GM23338 (cell line): ENCODE measurements around the gene P2RX7. TPM values are rescaled to one million over a fixed set of nuclear protein-coding genes. Genes with fewer than 3 reads are reported as not detected.

Experiments
- ATAC-seq: fragments of 200-7000 bp; cut with Tn5 transposase; 3 replicates; pipeline ENCODE4 v1.9.1; 2020
- DNase-seq: peaks from one replicate; pipeline ENCODE4 v3.0.0-alpha.2; 2015; ENCODE audit warnings: low spot score
- H2AFZ ChIP-seq: fragments of 200-600 bp; sonication (generic); 2 replicates; pipeline ENCODE4 v1.8.0; 2016; ENCODE audit warnings: antibody characterized with exemption, mild to moderate bottlenecking, moderate library complexity
- H3F3A ChIP-seq: fragments of 200-600 bp; sonication (generic); replicated peaks from 2 replicates; pipeline ENCODE4 v1.8.0; 2017; ENCODE audit warnings: antibody characterized with exemption, mixed run types, low read depth
- H3K27ac ChIP-seq: fragments of 200-600 bp; sonication (generic); 2 replicates; pipeline ENCODE4 v1.6.1; 2016; ENCODE audit warnings: low read depth
- H3K27me3 ChIP-seq: fragments of 200-600 bp; sonication (generic); 2 replicates; pipeline ENCODE4 v1.8.0; 2016; ENCODE audit warnings: mild to moderate bottlenecking, mixed run types, moderate library complexity; ENCODE audit not compliant: insufficient read depth
- H3K36me3 ChIP-seq: fragments of 200-600 bp; sonication (generic); 2 replicates; pipeline ENCODE4 v1.8.0; 2016; ENCODE audit warnings: mild to moderate bottlenecking; ENCODE audit not compliant: insufficient read depth
- H3K4me1 ChIP-seq: fragments of 200-600 bp; sonication (generic); 2 replicates; pipeline ENCODE4 v1.8.0; 2016; ENCODE audit warnings: mild to moderate bottlenecking, moderate library complexity; ENCODE audit not compliant: insufficient read depth
- H3K4me2 ChIP-seq: fragments of 200-600 bp; sonication (generic); 2 replicates; pipeline ENCODE4 v1.7.1; 2017; ENCODE audit warnings: mixed run types
- H3K4me3 ChIP-seq: fragments of 200-600 bp; sonication (generic); 2 replicates; pipeline ENCODE4 v1.6.1; 2016; ENCODE audit warnings: mixed run types
- H3K79me2 ChIP-seq: fragments of 200-600 bp; sonication (generic); replicated peaks from 2 replicates; pipeline ENCODE4 v1.8.0; 2017; ENCODE audit warnings: mild to moderate bottlenecking; ENCODE audit not compliant: insufficient read depth
- H3K9me2 ChIP-seq: fragments of 200-600 bp; sonication (generic); 2 replicates; pipeline ENCODE4 v1.8.0; 2017; ENCODE audit not compliant: insufficient read depth
- H4K20me1 ChIP-seq: fragments of 200-600 bp; sonication (generic); replicated peaks from 2 replicates; pipeline ENCODE4 v1.8.0; 2017; ENCODE audit warnings: mild to moderate bottlenecking; ENCODE audit not compliant: insufficient read depth
- H3K27ac Mint-ChIP-seq: 2 replicates; pipeline ENCODE4 v1.8.0; 2020; ENCODE audit warnings: inconsistent platforms, mild to moderate bottlenecking, moderate library complexity, mixed read lengths
- H3K27me3 Mint-ChIP-seq: 3 replicates; pipeline ENCODE4 v1.8.0; 2022; ENCODE audit warnings: low read depth, mild to moderate bottlenecking, moderate library complexity, mixed read lengths, inconsistent platforms; ENCODE audit not compliant: insufficient read depth, poor library complexity
- H3K36me3 Mint-ChIP-seq: 3 replicates; pipeline ENCODE4 v1.8.0; 2021; ENCODE audit warnings: low read depth, mild to moderate bottlenecking, inconsistent platforms, moderate library complexity, mixed read lengths
- H3K4me1 Mint-ChIP-seq: 3 replicates; pipeline ENCODE4 v1.8.0; 2020; ENCODE audit warnings: mild to moderate bottlenecking, inconsistent platforms, mixed read lengths
- H3K4me3 Mint-ChIP-seq: 3 replicates; pipeline ENCODE4 v1.8.0; 2021; ENCODE audit warnings: moderate library complexity, mild to moderate bottlenecking, inconsistent platforms, mixed read lengths
- H3K9me3 Mint-ChIP-seq: 3 replicates; pipeline ENCODE4 v1.8.0; 2020; ENCODE audit warnings: moderate library complexity, mild to moderate bottlenecking, inconsistent platforms, mixed read lengths
- CREB1 ChIP-seq: fragments of 250-450 bp; sonication (Bioruptor Pico); IDR thresholded peaks from 2 replicates; pipeline ENCODE4 v1.5.0; 2020; ENCODE audit warnings: low read depth, mild to moderate bottlenecking, moderate library complexity
- EZH2 ChIP-seq: fragments of 200-600 bp; sonication (generic); IDR thresholded peaks from one replicate; pipeline ENCODE4 v1.8.0; 2017; ENCODE audit warnings: antibody characterized with exemption, mild to moderate bottlenecking, low read depth; ENCODE audit not compliant: unreplicated experiment
- EZH2phosphoT487 ChIP-seq: fragments of 200-600 bp; sonication (generic); IDR thresholded peaks from one replicate; pipeline ENCODE4 v1.8.1; 2018; ENCODE audit warnings: antibody characterized with exemption; ENCODE audit not compliant: unreplicated experiment
- JUNB ChIP-seq: IDR thresholded peaks from one replicate; pipeline ENCODE4 v1.6.1; 2016; ENCODE audit warnings: antibody characterized with exemption; ENCODE audit not compliant: unreplicated experiment
- NANOG ChIP-seq: IDR thresholded peaks from 2 replicates; pipeline ENCODE4 v1.6.1; 2016; ENCODE audit warnings: antibody characterized with exemption, borderline replicate concordance
- POLR2AphosphoS5 ChIP-seq: IDR thresholded peaks from 2 replicates; pipeline ENCODE4 v1.6.1; 2016; ENCODE audit warnings: antibody characterized with exemption, low read depth
- REST ChIP-seq: IDR thresholded peaks from one replicate; pipeline ENCODE4 v1.6.1; 2018; ENCODE audit warnings: antibody characterized with exemption; ENCODE audit not compliant: unreplicated experiment
- STAT1 ChIP-seq: IDR thresholded peaks from one replicate; pipeline ENCODE4 v1.6.1; 2016; ENCODE audit warnings: antibody characterized with exemption; ENCODE audit not compliant: unreplicated experiment
- ZNF114 ChIP-seq: fragments of 250-450 bp; sonication (Bioruptor Pico); IDR thresholded peaks from 2 replicates; pipeline ENCODE4 v1.5.0; 2020; ENCODE audit warnings: mild to moderate bottlenecking, moderate library complexity
- ZNF331 ChIP-seq: fragments of 250-450 bp; sonication (Bioruptor Pico); IDR thresholded peaks from 2 replicates; pipeline ENCODE4 v1.5.0; 2020; ENCODE audit warnings: low read depth, mild to moderate bottlenecking, moderate library complexity
- polyA plus RNA-seq: library from polyadenylated mRNA; unstranded; fragments of >200 nt; fragmentation: Nextera tagmentation; extraction: Ambion mirVana; gene quantifications from 2 replicates; pipeline ENCODE4 v1.2.1, GENCODE V29; 2016
- total RNA-seq: library from RNA; depleted of rRNA; stranded (reverse); fragments of >200 nt; shearing (Covaris generic); gene quantifications from 2 replicates; pipeline ENCODE4 v1.2.3, GENCODE V29; 2014
- TF ChIP-seq, protein P1 (sequence below), 2 experiments: fragments of 200-600 bp in 1 of 2; sonication (generic) in 1 of 2; conservative IDR thresholded peaks; 2 replicates each; pipeline versions ENCODE4 v1.5.1 to v1.6.1; 2016 to 2017; ENCODE audit warnings: antibody characterized with exemption in 2 of 2, low read depth in 2 of 2, mild to moderate bottlenecking in 2 of 2, moderate library complexity in 1 of 2
- TF ChIP-seq, protein P2 (sequence below): IDR thresholded peaks from 2 replicates; pipeline ENCODE4 v1.6.1; 2016; ENCODE audit warnings: antibody characterized with exemption
- TF ChIP-seq, protein P3 (sequence below): fragments of 250-450 bp; sonication (Bioruptor Pico); IDR thresholded peaks from 2 replicates; pipeline ENCODE4 v1.5.0; 2020; ENCODE audit warnings: mild to moderate bottlenecking, moderate library complexity

P2RX7 gene
- total and polyA plus RNA-seq, 2 experiments from 2014 or later: 0.24 to 0.48 TPM

- no peak for DNase-seq
- Mint-ChIP-seq H3K27me3 (peaks cover 13% of the 10 kb centered on the region), H3K36me3 (no peaks in the 10 kb centered on the region)
These were observed 39.2 kb upstream of the P2RX7 start for GRCh38 chr12:121093487-121093891.

More at GRCh38 chr12:121093487-121093891, 39.2 kb upstream of the P2RX7 start:
- Histone ChIP-seq H3F3A (no peaks in the 10 kb centered on the region), H3K4me3 (no peak overlapping the region), H4K20me1 (no peaks in the 10 kb centered on the region), H3K27me3 (peaks cover 16% of the 10 kb centered on the region), H2AFZ (no peak overlapping the region), H3K36me3 (no peaks in the 10 kb centered on the region), H3K4me1 (no peaks in the 10 kb centered on the region), H3K79me2 (no peaks in the 10 kb centered on the region), H3K4me2 (no peak overlapping the region), H3K9me2 (no peaks in the 10 kb centered on the region), H3K27ac (no peak overlapping the region)
- Mint-ChIP-seq H3K9me3 (peaks cover 6% of the 10 kb centered on the region; the same call in 2 of the 3 replicates), H3K4me1 (peaks cover 13% of the 10 kb centered on the region), H3K4me3 (no peak overlapping the region), H3K27ac (no peak overlapping the region)
- no peak for ATAC-seq
- TF ChIP-seq JUNB (no peak), REST (no peak), ZNF331 (CRISPR knock-in tag) (no peak), NANOG (no peak), STAT1 (no peak), CREB1 (CRISPR knock-in tag) (no peak), ZNF114 (CRISPR knock-in tag) (no peak), POLR2AphosphoS5 (no peak), EZH2 (no peak), EZH2phosphoT487 (no peak)
- TF ChIP-seq, protein P1, sequence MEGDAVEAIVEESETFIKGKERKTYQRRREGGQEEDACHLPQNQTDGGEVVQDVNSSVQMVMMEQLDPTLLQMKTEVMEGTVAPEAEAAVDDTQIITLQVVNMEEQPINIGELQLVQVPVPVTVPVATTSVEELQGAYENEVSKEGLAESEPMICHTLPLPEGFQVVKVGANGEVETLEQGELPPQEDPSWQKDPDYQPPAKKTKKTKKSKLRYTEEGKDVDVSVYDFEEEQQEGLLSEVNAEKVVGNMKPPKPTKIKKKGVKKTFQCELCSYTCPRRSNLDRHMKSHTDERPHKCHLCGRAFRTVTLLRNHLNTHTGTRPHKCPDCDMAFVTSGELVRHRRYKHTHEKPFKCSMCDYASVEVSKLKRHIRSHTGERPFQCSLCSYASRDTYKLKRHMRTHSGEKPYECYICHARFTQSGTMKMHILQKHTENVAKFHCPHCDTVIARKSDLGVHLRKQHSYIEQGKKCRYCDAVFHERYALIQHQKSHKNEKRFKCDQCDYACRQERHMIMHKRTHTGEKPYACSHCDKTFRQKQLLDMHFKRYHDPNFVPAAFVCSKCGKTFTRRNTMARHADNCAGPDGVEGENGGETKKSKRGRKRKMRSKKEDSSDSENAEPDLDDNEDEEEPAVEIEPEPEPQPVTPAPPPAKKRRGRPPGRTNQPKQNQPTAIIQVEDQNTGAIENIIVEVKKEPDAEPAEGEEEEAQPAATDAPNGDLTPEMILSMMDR (conservative IDR thresholded peaks at IDR 0.05; ENCODE audit: low read depth in 2 of 2): no peak
- TF ChIP-seq, protein P2, sequence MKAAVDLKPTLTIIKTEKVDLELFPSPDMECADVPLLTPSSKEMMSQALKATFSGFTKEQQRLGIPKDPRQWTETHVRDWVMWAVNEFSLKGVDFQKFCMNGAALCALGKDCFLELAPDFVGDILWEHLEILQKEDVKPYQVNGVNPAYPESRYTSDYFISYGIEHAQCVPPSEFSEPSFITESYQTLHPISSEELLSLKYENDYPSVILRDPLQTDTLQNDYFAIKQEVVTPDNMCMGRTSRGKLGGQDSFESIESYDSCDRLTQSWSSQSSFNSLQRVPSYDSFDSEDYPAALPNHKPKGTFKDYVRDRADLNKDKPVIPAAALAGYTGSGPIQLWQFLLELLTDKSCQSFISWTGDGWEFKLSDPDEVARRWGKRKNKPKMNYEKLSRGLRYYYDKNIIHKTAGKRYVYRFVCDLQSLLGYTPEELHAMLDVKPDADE: no peak
- TF ChIP-seq, protein P3, sequence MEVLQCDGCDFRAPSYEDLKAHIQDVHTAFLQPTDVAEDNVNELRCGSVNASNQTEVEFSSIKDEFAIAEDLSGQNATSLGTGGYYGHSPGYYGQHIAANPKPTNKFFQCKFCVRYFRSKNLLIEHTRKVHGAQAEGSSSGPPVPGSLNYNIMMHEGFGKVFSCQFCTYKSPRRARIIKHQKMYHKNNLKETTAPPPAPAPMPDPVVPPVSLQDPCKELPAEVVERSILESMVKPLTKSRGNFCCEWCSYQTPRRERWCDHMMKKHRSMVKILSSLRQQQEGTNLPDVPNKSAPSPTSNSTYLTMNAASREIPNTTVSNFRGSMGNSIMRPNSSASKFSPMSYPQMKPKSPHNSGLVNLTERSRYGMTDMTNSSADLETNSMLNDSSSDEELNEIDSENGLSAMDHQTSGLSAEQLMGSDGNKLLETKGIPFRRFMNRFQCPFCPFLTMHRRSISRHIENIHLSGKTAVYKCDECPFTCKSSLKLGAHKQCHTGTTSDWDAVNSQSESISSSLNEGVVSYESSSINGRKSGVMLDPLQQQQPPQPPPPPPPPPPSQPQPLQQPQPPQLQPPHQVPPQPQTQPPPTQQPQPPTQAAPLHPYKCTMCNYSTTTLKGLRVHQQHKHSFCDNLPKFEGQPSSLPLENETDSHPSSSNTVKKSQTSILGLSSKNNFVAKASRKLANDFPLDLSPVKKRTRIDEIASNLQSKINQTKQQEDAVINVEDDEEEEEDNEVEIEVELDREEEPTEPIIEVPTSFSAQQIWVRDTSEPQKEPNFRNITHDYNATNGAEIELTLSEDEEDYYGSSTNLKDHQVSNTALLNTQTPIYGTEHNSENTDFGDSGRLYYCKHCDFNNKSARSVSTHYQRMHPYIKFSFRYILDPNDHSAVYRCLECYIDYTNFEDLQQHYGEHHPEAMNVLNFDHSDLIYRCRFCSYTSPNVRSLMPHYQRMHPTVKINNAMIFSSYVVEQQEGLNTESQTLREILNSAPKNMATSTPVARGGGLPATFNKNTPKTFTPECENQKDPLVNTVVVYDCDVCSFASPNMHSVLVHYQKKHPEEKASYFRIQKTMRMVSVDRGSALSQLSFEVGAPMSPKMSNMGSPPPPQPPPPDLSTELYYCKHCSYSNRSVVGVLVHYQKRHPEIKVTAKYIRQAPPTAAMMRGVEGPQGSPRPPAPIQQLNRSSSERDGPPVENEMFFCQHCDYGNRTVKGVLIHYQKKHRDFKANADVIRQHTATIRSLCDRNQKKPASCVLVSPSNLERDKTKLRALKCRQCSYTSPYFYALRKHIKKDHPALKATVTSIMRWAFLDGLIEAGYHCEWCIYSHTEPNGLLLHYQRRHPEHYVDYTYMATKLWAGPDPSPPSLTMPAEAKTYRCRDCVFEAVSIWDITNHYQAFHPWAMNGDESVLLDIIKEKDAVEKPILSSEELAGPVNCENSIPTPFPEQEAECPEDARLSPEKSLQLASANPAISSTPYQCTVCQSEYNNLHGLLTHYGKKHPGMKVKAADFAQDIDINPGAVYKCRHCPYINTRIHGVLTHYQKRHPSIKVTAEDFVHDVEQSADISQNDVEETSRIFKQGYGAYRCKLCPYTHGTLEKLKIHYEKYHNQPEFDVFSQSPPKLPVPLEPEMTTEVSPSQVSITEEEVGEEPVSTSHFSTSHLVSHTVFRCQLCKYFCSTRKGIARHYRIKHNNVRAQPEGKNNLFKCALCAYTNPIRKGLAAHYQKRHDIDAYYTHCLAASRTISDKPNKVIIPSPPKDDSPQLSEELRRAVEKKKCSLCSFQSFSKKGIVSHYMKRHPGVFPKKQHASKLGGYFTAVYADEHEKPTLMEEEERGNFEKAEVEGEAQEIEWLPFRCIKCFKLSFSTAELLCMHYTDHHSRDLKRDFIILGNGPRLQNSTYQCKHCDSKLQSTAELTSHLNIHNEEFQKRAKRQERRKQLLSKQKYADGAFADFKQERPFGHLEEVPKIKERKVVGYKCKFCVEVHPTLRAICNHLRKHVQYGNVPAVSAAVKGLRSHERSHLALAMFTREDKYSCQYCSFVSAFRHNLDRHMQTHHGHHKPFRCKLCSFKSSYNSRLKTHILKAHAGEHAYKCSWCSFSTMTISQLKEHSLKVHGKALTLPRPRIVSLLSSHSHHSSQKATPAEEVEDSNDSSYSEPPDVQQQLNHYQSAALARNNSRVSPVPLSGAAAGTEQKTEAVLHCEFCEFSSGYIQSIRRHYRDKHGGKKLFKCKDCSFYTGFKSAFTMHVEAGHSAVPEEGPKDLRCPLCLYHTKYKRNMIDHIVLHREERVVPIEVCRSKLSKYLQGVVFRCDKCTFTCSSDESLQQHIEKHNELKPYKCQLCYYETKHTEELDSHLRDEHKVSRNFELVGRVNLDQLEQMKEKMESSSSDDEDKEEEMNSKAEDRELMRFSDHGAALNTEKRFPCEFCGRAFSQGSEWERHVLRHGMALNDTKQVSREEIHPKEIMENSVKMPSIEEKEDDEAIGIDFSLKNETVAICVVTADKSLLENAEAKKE (CRISPR knock-in tag): no peak
